Measurements from ENCODE around the gene RANBP9.

DNA sequence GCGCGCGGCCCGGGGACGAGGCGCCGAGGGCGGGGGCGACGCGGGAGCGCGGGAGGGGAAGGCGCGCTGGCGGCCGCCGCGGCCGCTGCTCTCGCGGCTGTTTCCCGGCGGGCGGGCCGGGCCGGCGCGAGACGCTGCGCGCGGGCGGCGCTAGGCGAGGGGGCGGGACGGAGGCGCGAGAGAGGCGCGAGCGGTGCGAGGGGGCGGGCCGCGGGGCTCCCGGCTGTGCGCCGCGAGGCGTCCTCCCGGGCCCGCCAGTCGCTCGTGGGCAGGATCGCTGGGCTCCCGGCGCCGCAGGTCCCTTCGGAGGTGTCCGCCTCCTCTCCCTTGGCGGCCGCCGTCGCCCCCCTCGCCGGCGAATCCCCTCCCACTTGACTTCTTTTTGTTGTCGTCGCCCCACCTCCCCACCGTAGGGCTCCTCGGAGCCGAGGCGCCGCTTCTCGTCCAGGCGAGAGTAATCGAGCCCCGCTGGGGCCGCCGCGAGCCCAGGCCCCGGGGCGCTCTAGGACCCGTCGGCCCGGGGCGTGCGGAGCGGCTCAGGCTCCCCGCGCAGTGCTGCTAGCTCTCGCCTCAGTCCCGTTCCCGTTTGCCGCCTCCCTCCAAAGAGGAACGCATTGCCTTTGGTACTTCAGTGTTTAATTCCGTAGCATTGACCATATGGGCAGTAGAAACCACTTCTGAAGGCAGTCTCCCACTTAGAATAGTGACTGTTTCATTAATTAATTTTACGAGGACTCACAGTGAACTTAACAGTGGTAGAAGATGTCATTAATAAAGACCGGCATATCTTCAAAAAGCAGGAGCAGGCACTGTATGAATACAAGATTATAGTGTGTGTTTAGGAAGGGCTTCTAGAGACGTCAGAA, at the start of gene RANBP9:
- TF ChIP-seq EZH2 (IDR thresholded peaks at IDR 0.05; ENCODE audit: low read length, unreplicated experiment) (no peak), EZH2phosphoT487 (IDR thresholded peaks at IDR 0.05; ENCODE audit: borderline replicate concordance, low read length) (peak; percentile 70; the same call in 1 of the 2 replicates)
- TF ChIP-seq, protein P1, sequence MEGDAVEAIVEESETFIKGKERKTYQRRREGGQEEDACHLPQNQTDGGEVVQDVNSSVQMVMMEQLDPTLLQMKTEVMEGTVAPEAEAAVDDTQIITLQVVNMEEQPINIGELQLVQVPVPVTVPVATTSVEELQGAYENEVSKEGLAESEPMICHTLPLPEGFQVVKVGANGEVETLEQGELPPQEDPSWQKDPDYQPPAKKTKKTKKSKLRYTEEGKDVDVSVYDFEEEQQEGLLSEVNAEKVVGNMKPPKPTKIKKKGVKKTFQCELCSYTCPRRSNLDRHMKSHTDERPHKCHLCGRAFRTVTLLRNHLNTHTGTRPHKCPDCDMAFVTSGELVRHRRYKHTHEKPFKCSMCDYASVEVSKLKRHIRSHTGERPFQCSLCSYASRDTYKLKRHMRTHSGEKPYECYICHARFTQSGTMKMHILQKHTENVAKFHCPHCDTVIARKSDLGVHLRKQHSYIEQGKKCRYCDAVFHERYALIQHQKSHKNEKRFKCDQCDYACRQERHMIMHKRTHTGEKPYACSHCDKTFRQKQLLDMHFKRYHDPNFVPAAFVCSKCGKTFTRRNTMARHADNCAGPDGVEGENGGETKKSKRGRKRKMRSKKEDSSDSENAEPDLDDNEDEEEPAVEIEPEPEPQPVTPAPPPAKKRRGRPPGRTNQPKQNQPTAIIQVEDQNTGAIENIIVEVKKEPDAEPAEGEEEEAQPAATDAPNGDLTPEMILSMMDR (conservative IDR thresholded peaks at IDR 0.05; ENCODE audit: low read depth, low read length): no peak
